Measurements from ENCODE around the gene ZDHHC11B. TPM values are rescaled to one million over a fixed set of nuclear protein-coding genes. Genes with fewer than 3 reads are reported as not detected.
"Not testable (repeated sequence)": the region's sequence is repeated elsewhere in the genome, so short reads cannot be mapped to it uniquely, and the experiment has no call there.

Gene ZDHHC11B
- total and polyA plus RNA-seq, 2 donors (not counting 1 experiment from before 2014, with no cell fraction given), result under 0.01 TPM; not detected in 1

DNA sequence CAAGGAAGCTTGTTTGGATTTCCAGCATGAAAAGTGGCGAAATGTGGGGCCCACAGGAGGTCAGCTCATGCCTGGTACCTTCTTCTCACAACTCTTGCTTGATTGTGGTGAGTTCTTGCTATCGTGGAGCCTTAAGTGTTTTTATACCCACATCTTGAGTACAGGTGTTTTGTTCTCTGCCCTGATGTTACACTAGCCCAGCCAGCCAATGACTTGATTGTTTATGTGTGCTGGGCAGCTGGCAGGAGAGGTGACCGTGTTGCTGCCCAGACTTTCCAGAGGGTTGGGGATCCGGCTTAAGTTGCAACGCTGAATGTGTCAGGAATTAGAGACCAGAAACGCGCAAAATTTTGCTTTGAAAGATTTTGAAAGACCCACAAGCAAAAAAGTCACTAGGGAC is 67.4 kb downstream of the ZDHHC11B start:
- Histone ChIP-seq H3K9ac (ENCODE audit: insufficient read depth, low read length) (no peak overlapping the region), H4K20me1 (ENCODE audit: control insufficient read depth, extremely low read depth, insufficient read depth, low read length) (no peaks in the 10 kb centered on the region), H3K4me1 (ENCODE audit: control insufficient read depth, extremely low read depth, insufficient read depth, low read length) (no peaks in the 10 kb centered on the region), H3K9me3 (ENCODE audit: control insufficient read depth, insufficient read depth, low read depth, low read length) (no peaks in the 10 kb centered on the region), H3K36me3 (ENCODE audit: control insufficient read depth, insufficient read depth, low read length) (no peaks in the 10 kb centered on the region), H3K4me3 (replicated peaks in 1 of 4; ENCODE audit: control extremely low read depth in 1 of 4, insufficient read depth in 1 of 4, low read depth in 3 of 4, low read length in 4 of 4) (no peak overlapping the region), H2AFZ (ENCODE audit: low read length) (no peak overlapping the region), H3K27me3 (ENCODE audit: control insufficient read depth, insufficient read depth, low read length) (no peaks in the 10 kb centered on the region), H3K27ac (ENCODE audit: insufficient read depth, low read length) (no peak overlapping the region), H3K79me2 (ENCODE audit: control insufficient read depth, insufficient read depth, low read length) (no peaks in the 10 kb centered on the region), H3K4me2 (ENCODE audit: extremely low read depth, insufficient read depth, low read length) (no peak overlapping the region)
- no peak for TF ChIP-seq EZH2 (IDR thresholded peaks at IDR 0.05; ENCODE audit: low read length, missing control alignments)
- TF ChIP-seq, protein P1, sequence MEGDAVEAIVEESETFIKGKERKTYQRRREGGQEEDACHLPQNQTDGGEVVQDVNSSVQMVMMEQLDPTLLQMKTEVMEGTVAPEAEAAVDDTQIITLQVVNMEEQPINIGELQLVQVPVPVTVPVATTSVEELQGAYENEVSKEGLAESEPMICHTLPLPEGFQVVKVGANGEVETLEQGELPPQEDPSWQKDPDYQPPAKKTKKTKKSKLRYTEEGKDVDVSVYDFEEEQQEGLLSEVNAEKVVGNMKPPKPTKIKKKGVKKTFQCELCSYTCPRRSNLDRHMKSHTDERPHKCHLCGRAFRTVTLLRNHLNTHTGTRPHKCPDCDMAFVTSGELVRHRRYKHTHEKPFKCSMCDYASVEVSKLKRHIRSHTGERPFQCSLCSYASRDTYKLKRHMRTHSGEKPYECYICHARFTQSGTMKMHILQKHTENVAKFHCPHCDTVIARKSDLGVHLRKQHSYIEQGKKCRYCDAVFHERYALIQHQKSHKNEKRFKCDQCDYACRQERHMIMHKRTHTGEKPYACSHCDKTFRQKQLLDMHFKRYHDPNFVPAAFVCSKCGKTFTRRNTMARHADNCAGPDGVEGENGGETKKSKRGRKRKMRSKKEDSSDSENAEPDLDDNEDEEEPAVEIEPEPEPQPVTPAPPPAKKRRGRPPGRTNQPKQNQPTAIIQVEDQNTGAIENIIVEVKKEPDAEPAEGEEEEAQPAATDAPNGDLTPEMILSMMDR (conservative IDR thresholded peaks at IDR 0.05 in 1 of 2, IDR thresholded peaks at IDR 0.05 in 1 of 2; ENCODE audit: low read depth in 1 of 2, low read length in 2 of 2), result no peak
- DNase-seq (ENCODE audit: low read depth in 2 of 2), result no peak

DNA sequence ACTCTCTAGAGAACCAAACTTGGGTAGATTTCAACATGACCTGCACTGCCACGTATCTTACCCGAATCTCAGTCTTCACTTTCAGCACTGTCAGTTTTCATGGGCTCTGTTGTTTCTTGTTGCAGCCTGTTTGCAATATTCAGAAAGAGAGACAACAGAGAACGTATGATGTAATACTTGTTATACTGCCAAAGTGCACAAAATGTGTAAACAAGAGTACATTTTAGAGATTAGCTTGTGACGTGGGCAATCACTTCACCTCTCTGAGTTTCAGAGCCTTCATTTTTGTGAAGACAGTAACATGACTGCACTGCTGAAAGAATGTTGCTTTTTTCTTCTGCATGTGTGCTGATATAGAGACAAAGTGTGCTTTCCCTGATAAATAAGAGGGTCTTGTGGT is 67.8 kb downstream of the ZDHHC11B start:
- H3K27me3 ChIP-seq (ENCODE audit: control insufficient read depth, insufficient read depth, low read length); H3K9ac ChIP-seq (ENCODE audit: insufficient read depth, low read length); H3K27ac ChIP-seq (ENCODE audit: insufficient read depth, low read length); H4K20me1 ChIP-seq (ENCODE audit: control insufficient read depth, extremely low read depth, insufficient read depth, low read length); H3K4me3 ChIP-seq (replicated peaks in 1 of 4; ENCODE audit: control extremely low read depth in 1 of 4, insufficient read depth in 1 of 4, low read depth in 3 of 4, low read length in 4 of 4); H3K4me2 ChIP-seq (ENCODE audit: extremely low read depth, insufficient read depth, low read length); H3K79me2 ChIP-seq (ENCODE audit: control insufficient read depth, insufficient read depth, low read length); H2AFZ ChIP-seq (ENCODE audit: low read length); H3K4me1 ChIP-seq (ENCODE audit: control insufficient read depth, extremely low read depth, insufficient read depth, low read length); H3K9me3 ChIP-seq (ENCODE audit: control insufficient read depth, insufficient read depth, low read depth, low read length); H3K36me3 ChIP-seq (ENCODE audit: control insufficient read depth, insufficient read depth, low read length): not testable (repeated sequence)
- peak in 1 of 2 donors; percentile 46 for DNase-seq (ENCODE audit: low read depth in 2 of 2)

- H3K9ac ChIP-seq (ENCODE audit: insufficient read depth, low read length), result not testable (repeated sequence)
Observed at GRCh38 chr5:715636-716035, 68.9 kb downstream of the ZDHHC11B start.

GRCh38 chr5:714215-715118 is 70.1 kb downstream of the ZDHHC11B start:
- not testable (repeated sequence) for H3K27ac ChIP-seq (ENCODE audit: insufficient read depth, low read length); H3K79me2 ChIP-seq (ENCODE audit: control insufficient read depth, insufficient read depth, low read length); H3K36me3 ChIP-seq (ENCODE audit: control insufficient read depth, insufficient read depth, low read length); H3K4me3 ChIP-seq (replicated peaks in 1 of 4; ENCODE audit: control extremely low read depth in 1 of 4, insufficient read depth in 1 of 4, low read depth in 3 of 4, low read length in 4 of 4); H3K4me2 ChIP-seq (ENCODE audit: extremely low read depth, insufficient read depth, low read length); H3K9me3 ChIP-seq (ENCODE audit: control insufficient read depth, insufficient read depth, low read depth, low read length); H3K4me1 ChIP-seq (ENCODE audit: control insufficient read depth, extremely low read depth, insufficient read depth, low read length); H3K27me3 ChIP-seq (ENCODE audit: control insufficient read depth, insufficient read depth, low read length); DNase-seq (ENCODE audit: low read depth in 2 of 2); H2AFZ ChIP-seq (ENCODE audit: low read length); H3K9ac ChIP-seq (ENCODE audit: insufficient read depth, low read length); H4K20me1 ChIP-seq (ENCODE audit: control insufficient read depth, extremely low read depth, insufficient read depth, low read length)

More at GRCh38 chr5:715636-716035, 68.9 kb downstream of the ZDHHC11B start:
- H3K27me3 ChIP-seq (ENCODE audit: control insufficient read depth, insufficient read depth, low read length); H3K36me3 ChIP-seq (ENCODE audit: control insufficient read depth, insufficient read depth, low read length); H3K79me2 ChIP-seq (ENCODE audit: control insufficient read depth, insufficient read depth, low read length); DNase-seq (ENCODE audit: low read depth in 2 of 2); H3K4me2 ChIP-seq (ENCODE audit: extremely low read depth, insufficient read depth, low read length); H3K27ac ChIP-seq (ENCODE audit: insufficient read depth, low read length); H4K20me1 ChIP-seq (ENCODE audit: control insufficient read depth, extremely low read depth, insufficient read depth, low read length); H3K4me3 ChIP-seq (replicated peaks in 1 of 4; ENCODE audit: control extremely low read depth in 1 of 4, insufficient read depth in 1 of 4, low read depth in 3 of 4, low read length in 4 of 4); H3K9me3 ChIP-seq (ENCODE audit: control insufficient read depth, insufficient read depth, low read depth, low read length); H3K4me1 ChIP-seq (ENCODE audit: control insufficient read depth, extremely low read depth, insufficient read depth, low read length); H2AFZ ChIP-seq (ENCODE audit: low read length): not testable (repeated sequence)

DNA sequence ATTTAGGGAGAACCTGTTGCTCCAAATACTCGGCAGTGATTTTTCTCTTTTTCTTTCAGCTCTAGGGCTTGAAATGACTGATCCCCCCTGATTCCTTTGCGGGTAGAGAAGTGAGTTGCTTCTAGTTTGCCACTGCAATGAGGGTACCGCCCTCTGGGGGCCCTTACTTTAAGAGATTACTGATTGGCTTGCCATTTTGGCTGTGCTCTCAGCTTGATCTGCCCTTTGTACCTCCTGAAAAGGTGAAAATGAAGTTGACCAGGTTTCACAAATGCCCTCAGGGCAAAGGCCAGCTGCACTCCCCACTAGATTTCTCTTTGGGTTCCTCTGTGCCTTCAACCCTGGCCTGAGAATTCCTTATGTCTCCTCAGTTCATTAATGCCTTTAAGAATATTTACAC is 70.8 kb downstream of the ZDHHC11B start:
- not testable (repeated sequence) for H3K27ac ChIP-seq (ENCODE audit: insufficient read depth, low read length); H3K27me3 ChIP-seq (ENCODE audit: control insufficient read depth, insufficient read depth, low read length); H3K9me3 ChIP-seq (ENCODE audit: control insufficient read depth, insufficient read depth, low read depth, low read length); H3K9ac ChIP-seq (ENCODE audit: insufficient read depth, low read length); H3K4me2 ChIP-seq (ENCODE audit: extremely low read depth, insufficient read depth, low read length); H4K20me1 ChIP-seq (ENCODE audit: control insufficient read depth, extremely low read depth, insufficient read depth, low read length); DNase-seq (ENCODE audit: low read depth in 2 of 2); H3K4me3 ChIP-seq (replicated peaks in 1 of 4; ENCODE audit: control extremely low read depth in 1 of 4, insufficient read depth in 1 of 4, low read depth in 3 of 4, low read length in 4 of 4); H3K36me3 ChIP-seq (ENCODE audit: control insufficient read depth, insufficient read depth, low read length); H3K4me1 ChIP-seq (ENCODE audit: control insufficient read depth, extremely low read depth, insufficient read depth, low read length); H2AFZ ChIP-seq (ENCODE audit: low read length); H3K79me2 ChIP-seq (ENCODE audit: control insufficient read depth, insufficient read depth, low read length)

DNA sequence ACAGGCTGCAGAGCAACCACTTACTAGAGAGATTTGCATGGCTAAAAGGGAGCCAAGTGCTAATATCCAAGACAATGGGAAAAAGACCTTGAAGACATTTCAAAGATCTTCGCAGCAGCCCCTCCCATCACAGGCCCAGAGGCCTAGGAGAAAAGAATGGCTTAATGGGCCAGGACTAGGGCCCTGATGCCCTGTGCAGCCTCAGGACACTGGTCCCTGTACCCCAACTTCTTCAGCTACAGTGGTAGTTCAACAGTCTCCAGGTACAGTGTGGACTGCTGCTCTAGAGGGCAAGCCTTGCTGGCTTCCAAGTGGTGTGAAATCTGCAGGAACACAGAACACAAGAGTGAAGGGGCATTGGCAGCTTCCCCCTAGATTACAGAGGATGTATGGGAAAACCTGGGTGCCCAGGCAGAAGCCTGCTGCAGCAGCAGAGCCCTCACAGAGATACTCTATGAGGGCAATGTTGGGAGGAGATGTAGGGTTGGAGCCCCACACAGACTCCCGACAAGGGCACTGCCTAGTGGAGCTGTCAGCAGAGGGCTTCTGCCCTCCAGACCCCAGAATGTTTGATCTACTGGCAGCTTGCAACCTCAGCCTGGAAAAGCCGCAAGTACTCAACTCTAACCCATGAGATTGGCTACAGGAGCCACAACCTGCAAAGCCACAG is 75.5 kb downstream of the ZDHHC11B start:
- not testable (repeated sequence) for DNase-seq (ENCODE audit: low read depth in 2 of 2); H3K36me3 ChIP-seq (ENCODE audit: control insufficient read depth, insufficient read depth, low read length); H3K4me3 ChIP-seq (replicated peaks in 1 of 4; ENCODE audit: control extremely low read depth in 1 of 4, insufficient read depth in 1 of 4, low read depth in 3 of 4, low read length in 4 of 4); H3K27ac ChIP-seq (ENCODE audit: insufficient read depth, low read length); H3K27me3 ChIP-seq (ENCODE audit: control insufficient read depth, insufficient read depth, low read length); H3K4me1 ChIP-seq (ENCODE audit: control insufficient read depth, extremely low read depth, insufficient read depth, low read length); H4K20me1 ChIP-seq (ENCODE audit: control insufficient read depth, extremely low read depth, insufficient read depth, low read length); H3K9ac ChIP-seq (ENCODE audit: insufficient read depth, low read length); H3K79me2 ChIP-seq (ENCODE audit: control insufficient read depth, insufficient read depth, low read length); H3K9me3 ChIP-seq (ENCODE audit: control insufficient read depth, insufficient read depth, low read depth, low read length); H2AFZ ChIP-seq (ENCODE audit: low read length); H3K4me2 ChIP-seq (ENCODE audit: extremely low read depth, insufficient read depth, low read length)
